ENCODE results near the gene MORC3.
"Not testable (repeated sequence)": the region's sequence is repeated elsewhere in the genome, so short reads cannot be mapped to it uniquely, and the experiment has no call there.

The MORC3 gene

DNA sequence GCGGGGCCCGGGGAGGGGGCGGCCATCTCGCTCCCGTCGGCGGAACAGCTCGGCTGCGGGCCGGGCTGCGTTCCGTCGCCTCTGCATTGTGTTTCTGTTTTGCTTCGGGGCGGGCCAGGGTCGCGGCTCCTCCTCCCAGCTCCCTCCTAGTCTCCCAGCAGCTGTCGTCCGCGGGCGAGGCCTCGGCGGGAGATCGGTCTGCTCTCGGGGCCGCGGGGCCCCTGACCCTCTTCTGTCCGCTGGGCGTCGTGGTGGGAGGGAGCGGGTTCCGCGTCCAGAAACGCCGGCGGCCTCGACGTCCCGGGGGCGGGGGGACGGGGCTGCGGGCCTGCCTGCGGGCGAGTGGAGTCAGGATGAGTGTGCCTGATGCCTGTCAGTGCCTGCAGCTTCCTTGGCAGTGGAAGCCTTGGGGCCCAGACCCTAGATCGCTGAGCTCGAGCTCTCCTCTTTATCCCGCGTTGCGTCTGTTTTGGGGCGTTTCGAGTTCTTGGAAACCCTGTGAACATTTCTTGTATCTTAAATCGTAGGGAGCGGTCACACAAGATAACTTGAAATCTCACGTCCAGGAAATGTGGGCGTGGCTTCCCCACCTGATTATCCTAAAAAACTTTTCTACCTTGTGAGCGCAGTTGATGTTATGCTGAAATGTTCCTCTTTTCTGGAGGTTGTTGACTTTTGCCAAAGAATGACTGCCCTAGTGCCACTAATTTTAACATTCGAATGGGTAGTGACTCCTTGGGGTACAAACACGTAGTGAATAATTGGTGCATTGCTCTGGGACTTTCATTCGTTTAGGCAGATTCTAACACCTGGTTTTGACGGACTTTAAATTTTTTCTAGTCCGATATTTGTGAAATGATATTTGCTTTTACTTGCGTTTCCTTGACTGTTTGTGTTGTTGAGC, 676 bp downstream of the MORC3 start:
- in situ Hi-C loops (cut with HindIII; ENCODE audit: low pct_ligation_motif_present, low pct_unique_long_range_greater_than_20kb, low sequenced_read_pairs): no loop called here
- peak; percentile 64 for DNase-seq

- in situ Hi-C loops (cut with HindIII; ENCODE audit: low pct_ligation_motif_present, low pct_unique_long_range_greater_than_20kb, low sequenced_read_pairs): no loop called here
These were observed 1.5 kb downstream of the MORC3 start for GRCh38 chr21:36321325-36322082.

DNA sequence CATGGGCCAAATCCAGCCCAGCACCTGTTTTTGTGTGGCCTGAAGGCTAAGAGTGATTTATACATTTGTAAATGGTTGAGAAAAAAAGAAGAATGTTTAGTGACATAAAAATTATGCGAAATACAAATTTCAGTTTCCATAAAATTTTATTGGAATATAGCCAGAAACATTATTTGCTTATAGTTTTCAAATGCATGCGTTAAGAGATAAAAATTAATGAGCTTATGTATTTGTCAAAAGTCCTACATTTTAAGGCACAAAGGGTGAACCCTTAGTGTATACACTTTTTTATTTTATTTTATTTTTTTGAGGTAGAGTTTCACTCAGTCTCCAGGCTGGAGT, 2.1 kb downstream of the MORC3 start:
- in situ Hi-C loops (cut with HindIII; ENCODE audit: low pct_ligation_motif_present, low pct_unique_long_range_greater_than_20kb, low sequenced_read_pairs): no loop called here
- no peak for DNase-seq

More at GRCh38 chr21:36321325-36322082, 1.5 kb downstream of the MORC3 start:
- DNase-seq: peak; percentile 50

DNA sequence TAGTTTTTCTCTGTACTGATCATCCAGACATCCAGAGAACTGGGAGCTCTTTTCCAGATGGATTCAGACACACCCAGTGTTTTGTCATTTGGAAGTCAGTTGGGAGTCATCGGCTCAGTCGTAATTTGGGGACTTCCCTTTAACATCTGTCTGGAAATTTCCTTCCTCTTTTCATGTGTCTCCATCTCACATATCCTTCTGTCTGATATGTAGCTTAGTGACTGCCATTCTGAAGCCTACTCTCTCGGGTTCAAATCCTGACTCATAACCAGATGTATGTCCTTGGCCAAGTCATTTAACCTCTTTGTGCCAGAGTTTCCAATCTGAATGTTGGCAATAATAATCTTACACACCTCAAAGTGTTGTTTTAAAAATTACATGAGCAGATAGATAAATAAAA, 3.0 kb downstream of the MORC3 start:
- no peak for DNase-seq
- in situ Hi-C loops (cut with HindIII; ENCODE audit: low pct_ligation_motif_present, low pct_unique_long_range_greater_than_20kb, low sequenced_read_pairs): no loop called here

DNA sequence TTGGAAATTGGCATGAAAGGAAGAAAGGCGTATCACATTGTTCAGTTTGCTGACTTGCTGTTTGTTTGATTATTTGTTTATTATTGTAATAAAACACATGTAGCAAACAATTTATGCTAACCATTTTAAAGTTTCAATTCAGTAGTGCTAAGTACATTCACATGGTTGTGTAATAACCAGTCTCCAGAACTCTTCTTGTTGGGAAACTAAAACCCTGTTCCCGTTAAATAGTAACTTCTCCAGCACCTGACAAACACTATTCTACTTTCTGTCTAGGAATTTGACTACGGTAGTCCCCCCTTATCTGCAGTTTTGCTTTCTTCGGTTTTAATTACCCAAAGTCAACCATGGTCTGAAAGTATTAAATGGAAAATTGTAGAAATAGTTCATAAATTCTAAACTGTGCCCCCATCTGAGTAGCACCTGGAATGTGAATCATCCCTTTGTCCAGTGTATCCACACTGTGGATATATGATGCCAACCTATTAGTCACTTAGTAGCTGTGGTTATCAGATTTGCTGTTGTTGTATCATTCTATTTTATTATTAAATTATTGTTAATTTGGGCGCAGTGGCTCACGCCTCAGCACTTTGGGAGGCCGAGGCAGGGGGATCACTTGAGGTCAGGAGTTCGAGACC, 5.5 kb downstream of the MORC3 start:
- DNase-seq: peak; percentile 59
- in situ Hi-C loops (cut with HindIII; ENCODE audit: low pct_ligation_motif_present, low pct_unique_long_range_greater_than_20kb, low sequenced_read_pairs): no loop called here

DNA sequence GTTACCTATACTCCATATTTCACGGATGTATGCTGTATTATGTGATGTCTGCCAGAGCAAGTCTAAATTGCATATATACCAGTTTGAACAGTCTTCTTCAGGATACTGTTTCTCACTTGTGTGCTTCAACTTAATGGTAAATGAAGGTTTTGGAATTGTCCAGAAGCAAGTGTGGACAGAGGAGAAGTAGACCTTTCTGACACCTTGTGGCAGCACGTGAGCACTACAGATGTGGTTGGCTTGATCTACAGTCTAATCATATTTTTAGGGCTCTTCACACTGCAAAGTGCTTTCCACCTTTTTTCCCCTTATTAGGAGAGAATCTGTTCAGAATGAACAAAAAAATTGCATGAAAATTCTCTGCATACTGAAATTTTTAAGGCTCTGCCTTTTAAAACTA, 10.9 kb downstream of the MORC3 start:
- peak; percentile 49 for DNase-seq
- in situ Hi-C loops (cut with HindIII; ENCODE audit: low pct_ligation_motif_present, low pct_unique_long_range_greater_than_20kb, low sequenced_read_pairs): no loop called here

GRCh38 chr21:36337099-36337509, 17.1 kb downstream of the MORC3 start:
- in situ Hi-C loops (cut with HindIII; ENCODE audit: low pct_ligation_motif_present, low pct_unique_long_range_greater_than_20kb, low sequenced_read_pairs): no loop called here
- no peak for DNase-seq

GRCh38 chr21:36338975-36339374, 19.0 kb downstream of the MORC3 start:
- no peak for DNase-seq
- in situ Hi-C loops (cut with HindIII; ENCODE audit: low pct_ligation_motif_present, low pct_unique_long_range_greater_than_20kb, low sequenced_read_pairs): no loop called here

DNA sequence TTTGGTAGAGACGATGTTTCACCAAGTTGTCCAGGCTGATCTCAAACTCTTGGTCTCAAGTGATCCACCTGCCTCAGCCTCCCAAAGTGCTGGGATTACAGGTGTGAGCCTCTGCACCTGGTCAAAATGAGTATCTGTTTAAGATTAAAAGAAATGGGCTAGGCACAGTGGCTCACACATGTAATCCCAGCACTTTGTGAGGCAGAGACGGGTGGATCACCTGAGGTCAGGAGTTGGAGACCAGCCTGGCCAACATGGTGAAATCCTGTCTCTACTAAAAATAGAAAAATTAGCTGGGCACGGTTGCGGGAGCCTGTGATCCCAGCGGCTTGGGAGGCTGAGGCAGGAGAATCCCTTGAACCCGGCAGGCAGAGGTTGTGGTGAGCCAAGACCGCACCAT, 22.6 kb downstream of the MORC3 start:
- DNase-seq; in situ Hi-C loops (cut with HindIII; ENCODE audit: low pct_ligation_motif_present, low pct_unique_long_range_greater_than_20kb, low sequenced_read_pairs): not testable (repeated sequence)

GRCh38 chr21:36344931-36345330, 24.9 kb downstream of the MORC3 start:
- no peak for DNase-seq
- in situ Hi-C loops (cut with HindIII; ENCODE audit: low pct_ligation_motif_present, low pct_unique_long_range_greater_than_20kb, low sequenced_read_pairs): no loop called here

GRCh38 chr21:36347278-36347961, 27.4 kb downstream of the MORC3 start:
- no peak for DNase-seq
- in situ Hi-C loops (cut with HindIII; ENCODE audit: low pct_ligation_motif_present, low pct_unique_long_range_greater_than_20kb, low sequenced_read_pairs): no loop called here

DNA sequence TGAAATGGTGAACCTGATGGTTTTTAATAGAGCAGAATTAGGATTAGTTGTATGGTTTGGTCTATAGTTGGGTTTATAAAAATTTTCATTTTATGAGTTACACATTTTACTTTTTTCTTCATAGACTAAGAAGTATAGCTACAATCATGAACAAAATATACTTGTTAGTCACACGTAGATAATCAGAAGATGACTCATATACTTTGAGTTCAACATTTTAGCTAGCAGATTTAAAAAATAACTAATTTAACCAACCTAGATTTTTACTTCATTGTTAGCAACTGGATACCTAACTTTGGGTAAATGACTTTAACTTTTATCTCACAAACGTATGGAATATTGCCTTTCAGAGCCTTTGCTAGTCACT, 27.9 kb downstream of the MORC3 start:
- no peak for DNase-seq
- in situ Hi-C loops (cut with HindIII; ENCODE audit: low pct_ligation_motif_present, low pct_unique_long_range_greater_than_20kb, low sequenced_read_pairs): no loop called here

DNA sequence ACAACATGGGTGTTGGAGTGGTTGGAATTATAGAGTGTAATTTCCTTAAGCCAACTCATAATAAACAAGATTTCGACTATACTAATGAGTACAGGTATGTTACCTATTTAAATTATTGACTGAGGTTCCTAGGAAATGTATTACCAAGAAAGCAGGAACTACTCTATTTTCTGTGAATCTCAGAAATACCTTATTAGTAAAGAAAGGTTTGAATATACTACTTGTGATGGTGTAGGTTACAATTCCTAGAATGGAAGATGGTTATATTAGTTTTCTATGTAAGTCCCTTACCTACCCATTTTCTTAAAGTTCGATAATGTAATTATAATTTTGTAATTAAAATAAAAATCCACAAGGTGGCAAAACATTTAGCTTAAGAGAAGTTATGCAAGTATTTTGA, 29.3 kb downstream of the MORC3 start:
- no peak for DNase-seq
- in situ Hi-C loops (cut with HindIII; ENCODE audit: low pct_ligation_motif_present, low pct_unique_long_range_greater_than_20kb, low sequenced_read_pairs): no loop called here

DNA sequence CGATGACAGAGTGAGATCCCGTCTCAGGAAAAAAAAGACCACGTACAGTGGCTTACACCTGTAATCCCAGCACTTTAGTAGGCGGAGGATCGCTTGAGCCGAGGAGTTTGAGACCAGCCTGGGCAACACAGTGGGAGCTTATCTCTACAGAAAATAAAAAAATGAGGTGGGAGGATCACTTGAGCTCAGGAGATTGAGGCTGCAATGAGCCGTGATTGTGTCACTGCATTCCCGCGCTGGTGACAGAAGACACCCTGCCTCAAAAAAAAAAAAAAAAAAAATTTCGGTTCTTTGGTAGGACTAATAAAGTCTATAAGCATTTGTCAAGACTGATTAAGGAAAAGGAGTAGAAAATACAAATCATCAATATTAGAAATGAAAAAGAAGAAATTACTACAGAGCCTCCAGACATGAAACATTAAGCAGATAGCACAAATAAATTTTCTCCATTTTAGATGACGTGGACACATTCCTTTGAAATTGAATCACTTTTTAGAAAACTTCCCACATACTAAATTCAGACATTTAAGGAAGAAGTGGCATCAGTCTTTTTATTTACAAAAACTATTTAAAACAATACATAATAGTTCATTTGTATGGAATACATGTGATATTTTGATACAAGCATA, 30.4 kb downstream of the MORC3 start:
- no peak for DNase-seq
- in situ Hi-C loops (cut with HindIII; ENCODE audit: low pct_ligation_motif_present, low pct_unique_long_range_greater_than_20kb, low sequenced_read_pairs): no loop called here

GRCh38 chr21:36354918-36355680, 35.1 kb downstream of the MORC3 start:
- in situ Hi-C loops (cut with HindIII; ENCODE audit: low pct_ligation_motif_present, low pct_unique_long_range_greater_than_20kb, low sequenced_read_pairs): no loop called here
- DNase-seq: no peak

DNA sequence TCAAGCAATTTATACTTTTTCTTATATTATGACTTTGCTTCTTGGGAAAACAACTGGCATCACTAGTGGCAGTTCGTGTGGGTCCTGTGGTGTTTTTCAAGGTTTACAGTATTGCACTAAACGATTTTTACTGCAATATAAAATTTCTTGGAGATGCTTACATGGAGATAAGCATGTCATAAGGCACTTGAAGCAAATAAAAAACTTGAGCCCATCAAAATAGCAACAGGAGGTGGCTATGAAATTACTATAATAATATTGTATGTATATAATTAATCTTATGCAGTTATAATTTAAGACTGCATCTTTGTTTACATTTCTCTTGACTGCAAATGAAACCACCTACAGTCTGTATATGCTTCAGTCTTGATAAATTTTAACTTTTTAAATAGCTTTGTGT, 35.9 kb downstream of the MORC3 start:
- in situ Hi-C loops (cut with HindIII; ENCODE audit: low pct_ligation_motif_present, low pct_unique_long_range_greater_than_20kb, low sequenced_read_pairs): no loop called here
- no peak for DNase-seq

DNA sequence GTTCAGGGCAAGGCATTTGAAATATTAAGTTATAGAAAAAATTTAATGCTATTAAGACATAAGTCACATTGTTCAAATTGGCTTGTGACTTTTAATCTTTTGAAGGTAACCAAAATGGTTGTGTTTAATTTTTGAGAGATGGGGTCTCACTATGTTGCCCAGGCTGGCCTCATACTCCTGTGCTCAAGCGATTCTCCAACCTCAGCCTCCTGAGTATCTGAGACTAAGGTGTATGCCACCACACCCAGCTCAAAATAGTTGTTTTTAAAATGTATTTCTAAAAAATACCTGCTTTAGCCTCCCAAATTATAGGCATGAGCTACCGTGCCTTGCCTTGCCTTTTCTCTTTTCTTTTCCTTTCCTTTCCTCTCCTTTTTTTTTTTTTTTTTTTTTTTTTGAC, 39.2 kb downstream of the MORC3 start:
- in situ Hi-C loops (cut with HindIII; ENCODE audit: low pct_ligation_motif_present, low pct_unique_long_range_greater_than_20kb, low sequenced_read_pairs): no loop called here
- DNase-seq: no peak

Data from ACHN (cell line).